GM21717 (cell line): ENCODE data around the gene ZNF383.
"Not testable (repeated sequence)": the region's sequence is repeated elsewhere in the genome, so short reads cannot be mapped to it uniquely, and the experiment has no call there.

ENCODE experiments used
- ATAC-seq: cut with Tn5 transposase; IDR thresholded peaks from one replicate; pipeline ENCODE4 v1.9.1; 2021; ENCODE audit warnings: mild to moderate bottlenecking, moderate library complexity; ENCODE audit not compliant: unreplicated experiment

Gene ZNF383

GRCh38 chr19:37292998-37293939, 75.3 kb downstream of the ZNF383 start:
- not testable (repeated sequence) for ATAC-seq

GRCh38 chr19:37294246-37294645, 76.2 kb downstream of the ZNF383 start:
- ATAC-seq = not testable (repeated sequence)
